ENCODE data around the gene SYNPR.

GRCh38 chr3:63479661-63480035 lies 201.5 kb downstream of the SYNPR start:
- TF ChIP-seq, protein P1, sequence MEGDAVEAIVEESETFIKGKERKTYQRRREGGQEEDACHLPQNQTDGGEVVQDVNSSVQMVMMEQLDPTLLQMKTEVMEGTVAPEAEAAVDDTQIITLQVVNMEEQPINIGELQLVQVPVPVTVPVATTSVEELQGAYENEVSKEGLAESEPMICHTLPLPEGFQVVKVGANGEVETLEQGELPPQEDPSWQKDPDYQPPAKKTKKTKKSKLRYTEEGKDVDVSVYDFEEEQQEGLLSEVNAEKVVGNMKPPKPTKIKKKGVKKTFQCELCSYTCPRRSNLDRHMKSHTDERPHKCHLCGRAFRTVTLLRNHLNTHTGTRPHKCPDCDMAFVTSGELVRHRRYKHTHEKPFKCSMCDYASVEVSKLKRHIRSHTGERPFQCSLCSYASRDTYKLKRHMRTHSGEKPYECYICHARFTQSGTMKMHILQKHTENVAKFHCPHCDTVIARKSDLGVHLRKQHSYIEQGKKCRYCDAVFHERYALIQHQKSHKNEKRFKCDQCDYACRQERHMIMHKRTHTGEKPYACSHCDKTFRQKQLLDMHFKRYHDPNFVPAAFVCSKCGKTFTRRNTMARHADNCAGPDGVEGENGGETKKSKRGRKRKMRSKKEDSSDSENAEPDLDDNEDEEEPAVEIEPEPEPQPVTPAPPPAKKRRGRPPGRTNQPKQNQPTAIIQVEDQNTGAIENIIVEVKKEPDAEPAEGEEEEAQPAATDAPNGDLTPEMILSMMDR (IDR thresholded peaks at IDR 0.05) = no peak
- no peak for TF ChIP-seq POLR2A (IDR thresholded peaks at IDR 0.05)
